Mammary epithelial cell (primary cell): ENCODE measurements around the gene RGS9BP.

Experiments
- CTCF ChIP-seq, 2 donors: IDR thresholded peaks in 1 of 2; conservative IDR thresholded peaks in 1 of 2; 2 replicates each; pipeline ENCODE4 v1.5.1; 2011 to 2012; ENCODE audit warnings: inconsistent platforms in 2 of 2, low read length in 2 of 2, mild to moderate bottlenecking in 2 of 2, control low read depth in 1 of 2, low read depth in 1 of 2; ENCODE audit not compliant: insufficient read depth in 1 of 2; ENCODE audit errors: extremely low read depth in 1 of 2
- EZH2 ChIP-seq: IDR thresholded peaks from 2 replicates; pipeline ENCODE4 v1.6.1; 2012; ENCODE audit warnings: low read length, inconsistent platforms, borderline replicate concordance

- TF ChIP-seq CTCF (conservative IDR thresholded peaks at IDR 0.05 in 1 of 2, IDR thresholded peaks at IDR 0.05 in 1 of 2; ENCODE audit: extremely low read depth in 1 of 2, insufficient read depth in 1 of 2, low read depth in 1 of 2, low read length in 2 of 2): no peak
- TF ChIP-seq EZH2: no peak
Measured at GRCh38 chr19:32638625-32639024, 37.0 kb upstream of the RGS9BP start.
